Pancreas (tissue), 10 donors: ENCODE measurements around the gene CHD9. TPM values are rescaled to one million over a fixed set of nuclear protein-coding genes. Genes with fewer than 3 reads are reported as not detected.
A peak's percentile ranks its signal among the peaks of the same experiment; 100 is the strongest.
"Not testable (repeated sequence)": the region's sequence is repeated elsewhere in the genome, so short reads cannot be mapped to it uniquely, and the experiment has no call there.

Experiments used
- ATAC-seq, 4 donors: fragments of 200-7000 bp; cut with Tn5 transposase; one replicate each; pipeline versions ENCODE4 v1.8.0 to v1.9.1; 2020; ENCODE audit warnings: mild to moderate bottlenecking in 4 of 4, moderate library complexity in 4 of 4
- DNase-seq, 6 donors: peaks; one replicate each; pipeline ENCODE4 v3.0.0-alpha.2; 2020
- FAIRE-seq: peaks from 2 replicates; lab custom pipeline; 2012; peaks lifted over from hg19 to GRCh38; lab: Jason Lieb, UNC
- H3K27ac ChIP-seq, 4 donors: fragments of 200-600 bp; sonication (generic); 1 replicate in 3 of 4; 2 replicates in 1 of 4; pipeline versions ENCODE4 v1.5.0 to v1.8.0; 2020
- H3K27me3 ChIP-seq, 4 donors: fragments of 200-600 bp; one replicate each; pipeline ENCODE4 v1.8.0; 2021
- H3K36me3 ChIP-seq, 3 donors: fragments of 200-600 bp; sonication (generic) in 1 of 3; one replicate each; pipeline versions ENCODE4 v1.5.0 to v1.8.0; 2020 to 2021
- H3K4me1 ChIP-seq, 3 donors: fragments of 200-600 bp; one replicate each; pipeline ENCODE4 v1.8.0; 2021
- H3K4me3 ChIP-seq, 4 donors: fragments of 200-600 bp; sonication (generic) in 2 of 4; one replicate each; pipeline versions ENCODE4 v1.5.0 to v1.8.0; 2020 to 2021
- H3K9me3 ChIP-seq, 4 donors: fragments of 200-600 bp; one replicate each; pipeline ENCODE4 v1.8.0; 2021
- CTCF ChIP-seq, 4 donors: fragments of 200-600 bp; sonication (generic) in 3 of 4; IDR thresholded peaks; one replicate each; pipeline versions ENCODE4 v1.5.0 to v1.8.0; 2021; ENCODE audit warnings: antibody characterized with exemption in 4 of 4
- WGBS, 2 donors: extraction: QIAGEN DNeasy Blood & Tissue Kit; methylation state at CpG; one replicate each; pipeline ENCODE4 v1.1.7; 2013; 5-methylcytosine and 5-hydroxymethylcytosine counted together
- intact Hi-C, 3 donors: fragments of 100-400 bp; cut with DNase I; formaldehyde crosslinking; loops; one replicate each; pipeline versions ENCODE4 v1.11.1 to v1.14.2; 2022
- polyA plus RNA-seq, 2 donors: library from polyadenylated mRNA; stranded (reverse); fragments of 200-250 nt; gene quantifications; one replicate each; pipeline ENCODE4 v1.2.3, GENCODE V29; 2013
- total RNA-seq, 6 donors: library from RNA; stranded (reverse); fragmentation: NEBNext Ultra II Directional in 4 of 6; extraction: Animal tissue kit (Norgen Biotek cat#: 25700) in 4 of 6; gene quantifications; one replicate each; pipeline versions ENCODE4 v1.2.1 to v1.2.4, GENCODE V29; 2021 to 2023
- donor health status: healthy with polysubstance abuse.
- donor health status: DM: no; HTN: no; CAD: no; lungs with moderate emphysema.
- donor health status: DM: no; HTN: no; CAD: no.
- donor health status: control.
- donor health status: control.
- donor health status: Bipolar disorder and iron deficiency.
- donor health status: DM: yes; HTN: yes; CAD: no.
- donor health status: DM: no; HTN: no; CAD: no.
- donor health status: DM: no; HTN: no; CAD: no.
- donor health status: DM: yes; HTN: yes; CAD: no.

Gene CHD9
- total and polyA plus RNA-seq, 8 donors: 7.2 to 40.9 (median 30.1) TPM

GRCh38 chr16:53266156-53266555 is 211.4 kb downstream of the CHD9 start:
- FAIRE-seq (no peak), ATAC-seq (no peak), DNase-seq (no peak)
- H3K27ac ChIP-seq: no peak overlapping the region
- no peaks in the 10 kb centered on the region for H3K27me3 ChIP-seq
- no peaks in the 10 kb centered on the region for H3K9me3 ChIP-seq
- no peaks in the 10 kb centered on the region for H3K4me1 ChIP-seq
- intact Hi-C loops: no loop called here
- no peak for TF ChIP-seq CTCF (IDR thresholded peaks at IDR 0.05)
- H3K36me3 ChIP-seq: peaks cover 0 to 34% (median 9%) of the 10 kb centered on the region in 3 donors
- H3K4me3 ChIP-seq: no peak overlapping the region

- H3K27ac ChIP-seq, DNase-seq, H3K4me1 ChIP-seq, intact Hi-C loops, H3K9me3 ChIP-seq, H3K27me3 ChIP-seq, FAIRE-seq, ATAC-seq, H3K4me3 ChIP-seq: not testable (repeated sequence)
- peaks cover 0 to 43% (median 16%) of the 10 kb centered on the region in 3 donors for H3K36me3 ChIP-seq
- 96 to 97% methylated on average over 1 of the region's 2 CpGs for WGBS, 2 donors
These were observed 223.7 kb downstream of the CHD9 start for GRCh38 chr16:53278498-53278897.

- 93 to 98% methylated on average over 2 of the region's 2 CpGs for WGBS, 2 donors
- peaks cover 0 to 27% (median 6%) of the 10 kb centered on the region in 3 donors for H3K36me3 ChIP-seq
- H3K4me3 ChIP-seq: no peak overlapping the region
- no peaks in the 10 kb centered on the region for H3K27me3 ChIP-seq
- DNase-seq: no peak
- TF ChIP-seq CTCF (IDR thresholded peaks at IDR 0.05): no peak
- H3K27ac ChIP-seq: no peak overlapping the region
- H3K4me1 ChIP-seq: no peaks in the 10 kb centered on the region
- intact Hi-C loops: loop anchor here in 2 of 3 donors (10.0 kb wide), 1 partner anchor 226 kb away; the partner anchor contains the start of genes CHD9 (in 2 of the 2) and CHD9NB (in 2 of the 2)
- ATAC-seq: peak in 1 of 4 donors; percentile 11
- H3K9me3 ChIP-seq: no peaks in the 10 kb centered on the region
- no peak for FAIRE-seq
These were observed 226.5 kb downstream of the CHD9 start for GRCh38 chr16:53281280-53281679.

- intact Hi-C loops: loop anchor here in 2 of 3 donors (10.0 kb wide), 1 partner anchor 227 kb away; the partner anchor contains the start of genes CHD9 (in 2 of the 2) and CHD9NB (in 2 of the 2)
- Histone ChIP-seq H3K27ac (no peak overlapping the region), H3K27me3 (no peaks in the 10 kb centered on the region), H3K9me3 (no peaks in the 10 kb centered on the region), H3K4me1 (no peaks in the 10 kb centered on the region), H3K4me3 (no peak overlapping the region), H3K36me3 (peaks cover 0 to 27% (median 5%) of the 10 kb centered on the region in 3 donors)
- FAIRE-seq: no peak
- TF ChIP-seq CTCF (IDR thresholded peaks at IDR 0.05): no peak
- 57 to 62% methylated on average over 2 of the region's 2 CpGs for WGBS, 2 donors
- peak in 3 of 4 donors; percentile 56 to 70 (median 60) for ATAC-seq
- DNase-seq: no peak
These were observed 227.1 kb downstream of the CHD9 start for GRCh38 chr16:53281859-53282258.

- no peak overlapping the region for H3K4me3 ChIP-seq
- H3K27me3 ChIP-seq: no peaks in the 10 kb centered on the region
- 92 to 93% methylated on average over 5 of the region's 5 CpGs for WGBS, 2 donors
- H3K9me3 ChIP-seq: no peaks in the 10 kb centered on the region
- H3K4me1 ChIP-seq: no peaks in the 10 kb centered on the region
- peaks cover 0 to 27% (median 9%) of the 10 kb centered on the region in 3 donors for H3K36me3 ChIP-seq
- intact Hi-C loops: loop anchor here in 2 of 3 donors (10.0 kb wide), 1 partner anchor 228 kb away; the partner anchor contains the start of genes CHD9 (in 2 of the 2) and CHD9NB (in 2 of the 2)
- FAIRE-seq: no peak
- TF ChIP-seq CTCF (IDR thresholded peaks at IDR 0.05): no peak
- ATAC-seq: peak in 1 of 4 donors; percentile 30
- DNase-seq: no peak
- H3K27ac ChIP-seq: no peak overlapping the region
These were observed 227.5 kb downstream of the CHD9 start for GRCh38 chr16:53282328-53282727.
